ENCODE results near the gene BBS12.

DNA sequence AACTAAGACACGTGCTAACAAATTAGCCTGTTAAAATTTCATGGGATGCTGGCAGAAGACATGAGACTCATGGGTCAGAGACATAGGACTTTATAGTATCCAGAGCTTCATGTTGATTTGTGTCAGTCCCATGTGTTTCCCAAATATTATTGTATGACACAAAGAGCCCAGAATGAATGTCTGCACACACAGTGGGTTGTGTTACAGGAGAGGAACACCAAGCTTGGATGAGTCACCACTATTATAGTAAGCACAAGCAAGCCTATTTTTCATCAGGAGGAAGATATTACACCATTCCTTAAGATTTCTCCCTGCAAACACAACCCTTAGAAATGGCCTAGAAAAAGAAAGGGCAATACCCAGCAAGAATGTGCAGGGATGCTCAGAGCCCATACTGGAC is 15.4 kb downstream of the BBS12 start:
- TF ChIP-seq POLR2A (IDR thresholded peaks at IDR 0.05; ENCODE audit: low read depth, low read length) (no peak), POLR2AphosphoS5 (IDR thresholded peaks at IDR 0.05; ENCODE audit: low read depth, low read length) (no peak), TAF1 (IDR thresholded peaks at IDR 0.05; ENCODE audit: low read depth, low read length) (no peak), POU2F2 (IDR thresholded peaks at IDR 0.05; ENCODE audit: low read depth, low read length) (no peak), SPI1 (IDR thresholded peaks at IDR 0.05; ENCODE audit: low read depth, low read length) (no peak), PAX5 (IDR thresholded peaks at IDR 0.05; ENCODE audit: insufficient read depth, low read length, severe bottlenecking) (no peak)

Data from GM12891 (cell line).